VCaP (cell line): Measurements from ENCODE around the gene IFITM10.

ENCODE experiments used
- H3K27ac ChIP-seq: fragments of 450-650 bp; 2 replicates; pipeline ENCODE4 v1.5.1; 2017
- CTCF ChIP-seq: fragments of 450-650 bp; conservative IDR thresholded peaks from 2 replicates; pipeline ENCODE4 v1.5.1; 2017; ENCODE audit warnings: mild to moderate bottlenecking, moderate library complexity

Gene IFITM10

DNA sequence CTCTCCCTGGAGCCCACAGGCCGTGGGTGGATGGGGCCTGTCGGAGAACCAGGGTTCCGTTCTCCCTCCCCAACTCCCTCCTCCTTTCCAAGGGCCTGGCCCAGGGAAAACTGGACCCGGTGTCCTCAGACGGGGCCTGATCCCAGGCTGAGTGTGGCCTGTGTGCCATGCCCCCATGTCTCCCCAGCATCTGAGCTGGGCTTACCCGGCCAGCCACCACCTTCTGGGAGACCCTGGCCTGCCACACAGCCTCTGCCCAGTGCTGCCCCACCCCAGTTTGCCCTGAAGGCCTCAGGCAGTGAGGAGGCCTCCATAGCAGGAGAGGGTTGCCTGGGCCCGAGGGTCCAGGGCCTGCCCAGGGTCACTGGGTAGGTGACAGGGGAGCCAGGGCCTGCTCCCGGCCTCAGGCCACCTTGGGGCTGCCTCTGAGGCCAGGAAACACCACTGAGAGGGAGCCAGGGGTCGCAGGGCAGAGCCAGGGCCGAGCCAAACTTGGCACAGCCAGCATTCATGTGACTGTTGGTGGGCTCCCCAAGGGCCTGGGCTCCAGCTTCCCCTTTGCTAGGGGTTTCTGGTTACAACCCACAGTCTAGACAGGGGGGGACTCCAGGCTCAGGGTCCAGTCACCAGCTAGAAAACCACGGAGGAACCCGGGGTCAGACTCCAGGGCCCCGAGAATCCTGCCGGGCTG, 590 bp upstream of the IFITM10 start:
- no peak for TF ChIP-seq CTCF
- H3K27ac ChIP-seq, result no peak overlapping the region

DNA sequence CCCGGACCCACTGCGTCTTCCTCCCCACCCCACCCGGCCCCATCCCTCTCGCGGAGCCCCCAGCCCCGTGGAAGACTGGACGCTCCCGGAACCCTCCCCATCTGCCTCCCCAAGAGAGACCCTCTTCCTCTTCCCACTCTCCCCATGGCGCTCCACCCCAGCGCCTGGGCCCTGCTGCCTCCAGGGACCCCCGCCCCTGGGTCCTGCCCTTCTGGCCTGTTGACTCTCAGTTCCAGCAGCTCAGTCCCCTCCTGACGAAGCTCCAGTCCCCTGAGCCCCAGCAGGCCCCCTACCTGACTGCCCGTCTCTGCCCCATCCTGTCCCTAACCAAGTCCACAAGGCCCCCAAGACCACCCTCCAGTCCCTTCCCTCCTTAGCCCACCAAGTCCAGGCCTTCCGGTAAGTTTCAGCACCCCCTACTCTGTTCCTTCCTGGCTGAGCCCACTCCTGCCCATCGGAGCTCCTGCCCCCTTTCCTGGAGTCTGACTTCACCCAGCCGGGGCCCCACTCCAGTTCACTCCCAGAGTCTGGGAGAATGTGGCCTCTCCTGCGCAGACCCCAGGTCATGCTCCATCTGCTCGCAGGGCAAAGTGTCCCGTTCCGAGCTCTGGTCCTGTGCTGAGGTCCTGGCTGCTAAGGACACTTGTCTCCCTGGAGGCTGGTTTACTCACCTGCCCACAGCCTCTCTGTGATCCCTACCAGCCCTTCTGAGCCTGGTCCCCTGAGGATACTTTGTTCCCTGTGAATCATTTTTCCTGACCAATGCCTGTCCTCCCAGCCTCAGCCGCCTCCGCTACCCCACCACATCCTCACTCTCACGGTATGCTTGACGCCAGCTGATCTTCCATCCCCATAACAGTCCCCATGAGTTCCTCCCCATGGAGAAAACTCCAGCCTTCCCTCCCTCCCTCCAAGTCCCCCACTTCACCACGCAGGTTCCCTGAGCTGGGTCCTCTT, 722 bp downstream of the IFITM10 start:
- H3K27ac ChIP-seq, result no peak overlapping the region

DNA sequence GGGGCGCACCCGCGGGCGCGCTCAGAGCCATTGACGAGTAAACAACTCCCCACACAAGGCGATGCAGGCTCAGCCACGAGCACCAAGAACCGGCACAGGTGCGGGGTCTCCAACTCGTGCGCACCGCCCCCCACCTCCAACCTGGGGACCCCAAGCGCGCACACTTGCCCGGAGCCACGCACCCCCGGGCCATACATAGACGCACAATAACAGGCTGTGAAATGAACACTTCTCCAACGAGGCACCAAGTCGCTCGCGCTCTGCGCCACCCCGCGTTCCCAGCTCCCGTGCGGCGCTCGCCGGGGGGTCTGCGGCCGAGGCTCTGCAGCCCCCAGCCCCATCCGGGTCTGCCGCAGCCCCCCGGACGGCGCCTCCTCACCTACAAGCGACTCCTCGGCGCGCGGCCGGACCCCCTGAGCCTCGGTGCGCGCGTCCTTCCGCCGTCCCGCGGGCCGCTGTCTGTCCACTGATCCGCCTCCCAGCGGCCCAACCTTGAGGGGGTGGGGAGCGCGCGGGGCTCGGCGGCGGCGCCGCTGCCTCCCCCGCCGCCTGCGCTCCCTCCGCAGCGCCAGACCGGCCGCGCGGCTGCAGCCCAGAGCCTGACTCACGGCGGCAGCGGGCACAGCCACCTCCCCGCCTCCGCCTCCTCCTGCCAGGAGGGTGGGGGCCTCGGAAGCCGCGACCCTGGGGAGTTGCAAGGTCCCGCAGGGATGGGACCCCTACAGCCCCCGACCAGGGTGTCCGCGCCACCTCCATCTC, 1.6 kb downstream of the IFITM10 start:
- no peak overlapping the region for H3K27ac ChIP-seq
- TF ChIP-seq CTCF, result no peak

More for the DNA sequence above, 722 bp downstream of the IFITM10 start:
- no peak for TF ChIP-seq CTCF

DNA sequence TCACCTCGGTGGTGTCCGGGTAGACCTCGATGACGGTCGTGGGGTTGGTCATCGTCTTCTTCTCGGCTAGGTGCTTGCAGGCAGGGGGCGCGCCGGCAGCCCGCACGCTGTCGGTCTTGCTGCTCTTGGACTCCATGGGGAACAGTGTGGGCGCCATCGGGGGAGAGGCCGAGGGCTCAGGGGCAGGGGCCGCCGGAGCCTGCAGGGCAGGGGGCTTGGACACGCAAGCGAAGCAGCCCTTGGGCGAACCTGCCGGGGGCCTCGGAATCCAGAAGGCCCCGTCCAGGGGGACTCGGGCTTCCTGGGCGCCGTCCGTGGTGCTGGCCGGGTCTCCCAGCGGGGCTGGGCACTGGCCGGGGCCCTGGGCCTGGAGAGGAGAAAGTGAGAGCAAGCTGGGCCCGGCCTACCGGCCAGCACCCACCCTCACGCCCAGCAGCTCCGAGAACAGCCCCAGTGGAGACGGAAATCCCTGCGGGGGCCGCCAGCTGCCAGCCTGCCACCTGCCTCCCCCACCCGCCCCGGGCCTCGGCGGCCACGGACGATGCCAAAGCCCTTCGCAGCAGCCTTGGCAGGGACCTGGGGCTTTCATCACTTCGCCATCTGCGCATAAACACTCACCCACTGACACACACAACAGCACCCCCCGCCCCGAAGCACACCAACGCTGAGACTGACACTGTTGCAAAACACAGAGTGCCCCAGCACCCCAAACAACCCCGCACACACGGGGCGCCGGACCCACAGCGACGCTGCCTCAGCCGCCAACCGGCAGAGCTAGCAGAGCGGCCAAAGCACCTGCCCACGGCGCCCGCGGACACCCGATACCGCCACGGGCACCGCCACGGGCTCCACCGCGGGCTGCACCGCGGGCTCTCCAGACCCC, 2.4 kb downstream of the IFITM10 start:
- TF ChIP-seq CTCF, result no peak

DNA sequence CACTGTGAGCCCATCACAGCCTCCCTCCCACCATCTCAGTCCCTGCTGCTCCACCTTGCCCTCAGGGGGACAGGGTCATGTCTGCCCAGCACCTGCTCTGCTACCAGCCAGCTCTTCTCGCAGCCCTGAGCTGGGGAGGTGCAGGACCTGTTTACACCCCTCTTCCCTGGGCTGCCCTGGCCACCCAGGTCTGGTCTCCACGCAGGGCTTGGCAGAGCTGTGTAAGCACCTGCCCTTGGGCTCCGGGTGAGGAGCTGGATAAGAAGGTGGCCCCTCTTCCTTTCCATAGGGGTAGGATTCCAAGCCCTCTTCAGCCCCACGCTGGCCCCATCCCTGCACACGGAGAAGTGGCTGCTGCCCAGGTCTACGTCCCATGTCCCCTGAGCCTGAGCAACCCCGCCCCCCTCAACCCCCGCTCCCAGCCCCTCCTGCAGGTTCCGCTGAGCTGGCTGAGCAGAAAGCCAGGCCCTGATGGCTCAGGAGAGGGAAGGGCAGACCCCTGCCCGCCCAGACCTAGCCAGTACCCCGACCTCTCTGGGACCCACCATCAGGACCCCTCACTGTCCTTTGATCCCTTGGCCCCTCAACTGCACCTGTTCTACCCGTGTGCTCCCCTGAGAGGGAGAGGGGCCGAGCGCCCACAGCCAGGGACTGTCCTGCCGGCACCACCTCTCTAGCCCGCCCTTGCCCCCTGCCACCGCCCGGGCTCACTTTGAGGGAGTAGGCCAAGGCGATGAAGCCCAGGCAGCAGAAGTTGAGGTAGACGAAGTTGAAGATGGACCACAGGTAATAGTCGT, 3.2 kb downstream of the IFITM10 start:
- no peak overlapping the region for H3K27ac ChIP-seq
- TF ChIP-seq CTCF, result no peak

More for the DNA sequence above, 2.4 kb downstream of the IFITM10 start:
- no peak overlapping the region for H3K27ac ChIP-seq

DNA sequence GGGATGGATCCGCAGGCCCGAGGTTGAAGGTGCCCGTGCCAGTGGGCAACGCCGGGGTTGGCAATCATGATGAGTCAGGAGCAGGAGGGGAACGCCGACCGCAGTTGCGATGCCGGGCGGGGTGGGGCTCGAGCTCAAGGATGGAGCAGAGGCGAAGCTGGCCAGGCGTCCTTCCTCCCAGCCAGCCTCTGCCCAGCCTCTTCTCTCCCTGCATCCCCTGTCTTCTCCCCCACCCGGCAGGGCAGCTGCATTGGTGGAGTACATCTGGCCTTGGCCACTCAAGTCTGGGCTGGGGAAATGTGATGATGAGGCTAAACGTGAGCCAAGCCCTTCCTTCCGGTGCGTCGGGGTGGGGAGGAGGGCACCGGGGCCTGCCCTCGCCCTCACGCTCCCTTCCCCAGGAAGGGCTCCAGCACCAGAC, 3.9 kb downstream of the IFITM10 start:
- no peak for TF ChIP-seq CTCF
- H3K27ac ChIP-seq, result no peak overlapping the region
